ENCODE results near the gene MGAT5.

GRCh38 chr2:134399096-134399495, 145.2 kb downstream of the MGAT5 start:
- no peak for TF ChIP-seq REST (IDR thresholded peaks at IDR 0.05; ENCODE audit: low read depth)
- TF ChIP-seq, protein P1, sequence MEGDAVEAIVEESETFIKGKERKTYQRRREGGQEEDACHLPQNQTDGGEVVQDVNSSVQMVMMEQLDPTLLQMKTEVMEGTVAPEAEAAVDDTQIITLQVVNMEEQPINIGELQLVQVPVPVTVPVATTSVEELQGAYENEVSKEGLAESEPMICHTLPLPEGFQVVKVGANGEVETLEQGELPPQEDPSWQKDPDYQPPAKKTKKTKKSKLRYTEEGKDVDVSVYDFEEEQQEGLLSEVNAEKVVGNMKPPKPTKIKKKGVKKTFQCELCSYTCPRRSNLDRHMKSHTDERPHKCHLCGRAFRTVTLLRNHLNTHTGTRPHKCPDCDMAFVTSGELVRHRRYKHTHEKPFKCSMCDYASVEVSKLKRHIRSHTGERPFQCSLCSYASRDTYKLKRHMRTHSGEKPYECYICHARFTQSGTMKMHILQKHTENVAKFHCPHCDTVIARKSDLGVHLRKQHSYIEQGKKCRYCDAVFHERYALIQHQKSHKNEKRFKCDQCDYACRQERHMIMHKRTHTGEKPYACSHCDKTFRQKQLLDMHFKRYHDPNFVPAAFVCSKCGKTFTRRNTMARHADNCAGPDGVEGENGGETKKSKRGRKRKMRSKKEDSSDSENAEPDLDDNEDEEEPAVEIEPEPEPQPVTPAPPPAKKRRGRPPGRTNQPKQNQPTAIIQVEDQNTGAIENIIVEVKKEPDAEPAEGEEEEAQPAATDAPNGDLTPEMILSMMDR (IDR thresholded peaks at IDR 0.05 in 2 of 3, conservative IDR thresholded peaks at IDR 0.05 in 1 of 3; ENCODE audit: borderline replicate concordance in 1 of 3, insufficient read depth in 1 of 3, low read depth in 2 of 3, low read length in 2 of 3): no peak
- TF ChIP-seq POLR2A (IDR thresholded peaks at IDR 0.05; ENCODE audit: borderline replicate concordance, extremely low read depth, insufficient read depth, insufficient read length): no peak
- TF ChIP-seq RAD21 (IDR thresholded peaks at IDR 0.05; ENCODE audit: low read depth): no peak
- TF ChIP-seq POLR2AphosphoS5 (IDR thresholded peaks at IDR 0.05; ENCODE audit: low read depth, low read length): no peak
- TF ChIP-seq SIN3A (IDR thresholded peaks at IDR 0.05; ENCODE audit: low read depth): no peak
- TF ChIP-seq EZH2phosphoT487 (IDR thresholded peaks at IDR 0.05; ENCODE audit: borderline replicate concordance): no peak
- no peak for TF ChIP-seq EZH2 (IDR thresholded peaks at IDR 0.05)
- TF ChIP-seq ZBTB33 (IDR thresholded peaks at IDR 0.05; ENCODE audit: extremely low read depth, insufficient replicate concordance, low read length): no peak
- no peak for TF ChIP-seq SP1 (IDR thresholded peaks at IDR 0.05; ENCODE audit: low read depth)
- TF ChIP-seq, protein P2, sequence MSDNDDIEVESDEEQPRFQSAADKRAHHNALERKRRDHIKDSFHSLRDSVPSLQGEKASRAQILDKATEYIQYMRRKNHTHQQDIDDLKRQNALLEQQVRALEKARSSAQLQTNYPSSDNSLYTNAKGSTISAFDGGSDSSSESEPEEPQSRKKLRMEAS (IDR thresholded peaks at IDR 0.05): no peak
- no peak for TF ChIP-seq SRF (IDR thresholded peaks at IDR 0.05; ENCODE audit: low read depth)

Data from HCT116 (cell line).